ENCODE measurements around the gene SGCA.

SGCA gene

DNA sequence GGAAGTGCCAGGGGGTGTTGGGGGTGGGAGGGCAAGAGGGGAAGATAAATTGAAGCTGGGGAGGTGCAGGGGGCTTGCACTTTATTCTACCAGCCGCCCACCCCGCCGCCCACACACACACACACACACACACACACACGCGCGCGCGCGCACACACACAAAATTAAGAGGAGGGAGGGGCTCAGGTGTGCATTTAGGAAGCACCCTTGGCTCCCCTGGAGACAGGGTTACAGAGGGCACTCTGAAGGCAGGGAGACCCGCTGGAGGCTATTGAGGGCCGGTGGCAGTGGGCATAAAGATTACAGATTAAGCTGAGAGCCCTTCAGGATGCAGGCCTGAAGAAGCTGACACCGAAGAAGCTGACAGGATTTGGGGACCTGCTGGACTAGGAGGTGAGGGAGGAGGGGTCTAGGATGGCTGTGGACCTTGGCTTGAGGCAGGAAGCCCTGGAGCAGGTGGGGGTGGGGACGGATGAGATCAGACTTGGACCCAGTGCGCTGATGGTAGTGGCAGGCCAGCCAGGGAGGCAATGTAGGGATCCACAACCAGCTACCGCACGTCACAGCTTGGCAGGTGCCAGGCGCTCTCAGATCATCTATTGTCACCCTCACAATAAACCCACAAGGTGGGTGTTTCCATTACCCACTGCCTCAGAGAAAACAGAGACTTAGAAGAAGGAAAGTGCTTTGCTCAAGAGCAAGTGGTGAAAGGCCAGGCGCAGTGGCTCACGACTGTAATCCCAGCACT lies 35.1 kb upstream of the SGCA start:
- no peak overlapping the region for H3K4me3 ChIP-seq (ENCODE audit: low read depth, low read length)
- TF ChIP-seq, protein P1, sequence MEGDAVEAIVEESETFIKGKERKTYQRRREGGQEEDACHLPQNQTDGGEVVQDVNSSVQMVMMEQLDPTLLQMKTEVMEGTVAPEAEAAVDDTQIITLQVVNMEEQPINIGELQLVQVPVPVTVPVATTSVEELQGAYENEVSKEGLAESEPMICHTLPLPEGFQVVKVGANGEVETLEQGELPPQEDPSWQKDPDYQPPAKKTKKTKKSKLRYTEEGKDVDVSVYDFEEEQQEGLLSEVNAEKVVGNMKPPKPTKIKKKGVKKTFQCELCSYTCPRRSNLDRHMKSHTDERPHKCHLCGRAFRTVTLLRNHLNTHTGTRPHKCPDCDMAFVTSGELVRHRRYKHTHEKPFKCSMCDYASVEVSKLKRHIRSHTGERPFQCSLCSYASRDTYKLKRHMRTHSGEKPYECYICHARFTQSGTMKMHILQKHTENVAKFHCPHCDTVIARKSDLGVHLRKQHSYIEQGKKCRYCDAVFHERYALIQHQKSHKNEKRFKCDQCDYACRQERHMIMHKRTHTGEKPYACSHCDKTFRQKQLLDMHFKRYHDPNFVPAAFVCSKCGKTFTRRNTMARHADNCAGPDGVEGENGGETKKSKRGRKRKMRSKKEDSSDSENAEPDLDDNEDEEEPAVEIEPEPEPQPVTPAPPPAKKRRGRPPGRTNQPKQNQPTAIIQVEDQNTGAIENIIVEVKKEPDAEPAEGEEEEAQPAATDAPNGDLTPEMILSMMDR (IDR thresholded peaks at IDR 0.05; ENCODE audit: borderline replicate concordance, insufficient read depth, low read depth, low read length) = no peak

- H3K4me3 ChIP-seq (ENCODE audit: low read depth, low read length) = no peak overlapping the region
- TF ChIP-seq, protein P1 (IDR thresholded peaks at IDR 0.05; ENCODE audit: borderline replicate concordance, insufficient read depth, low read depth, low read length) = no peak
These were observed 33.6 kb upstream of the SGCA start for GRCh38 chr17:50132104-50132794.

DNA sequence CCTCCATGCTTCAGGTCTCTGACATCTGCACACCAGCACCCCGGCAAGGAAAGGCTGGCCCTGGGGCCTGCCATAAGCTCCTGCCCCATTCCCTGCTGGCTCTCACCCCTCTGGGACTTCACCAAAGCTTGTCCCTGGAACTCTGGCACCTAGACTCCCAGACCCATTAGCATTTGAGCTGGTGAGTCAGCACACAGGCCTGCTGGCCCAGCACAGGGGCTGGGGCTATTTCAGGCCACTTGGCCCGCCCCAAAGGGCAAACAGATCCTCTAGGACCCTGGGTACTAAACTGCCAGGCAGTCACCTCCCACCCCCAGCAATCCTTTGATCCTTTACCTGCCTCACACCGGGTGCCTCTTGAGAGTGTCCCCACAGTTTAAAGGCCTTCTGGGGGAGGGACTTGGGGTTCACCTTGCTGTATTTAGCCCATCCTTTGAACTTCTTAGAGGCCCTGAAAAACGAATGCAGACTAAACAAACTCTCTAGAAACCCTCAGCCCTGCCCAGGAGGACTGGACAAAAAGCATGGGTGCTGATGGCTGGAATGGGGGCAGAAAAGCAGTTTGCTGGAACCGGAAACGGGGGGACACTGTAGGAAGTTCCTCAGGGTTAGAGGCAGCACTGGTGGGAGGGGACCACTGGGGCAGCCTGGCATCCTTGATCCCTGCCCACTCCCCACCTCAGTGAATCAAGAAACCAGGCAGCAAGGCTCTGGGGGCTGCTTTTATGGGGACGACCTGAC lies 32.6 kb upstream of the SGCA start:
- H3K4me3 ChIP-seq (ENCODE audit: low read depth, low read length) = no peak overlapping the region
- TF ChIP-seq, protein P1 (IDR thresholded peaks at IDR 0.05; ENCODE audit: borderline replicate concordance, insufficient read depth, low read depth, low read length) = no peak

GRCh38 chr17:50133769-50134099 lies 32.1 kb upstream of the SGCA start:
- no peak overlapping the region for H3K4me3 ChIP-seq (ENCODE audit: low read depth, low read length)
- TF ChIP-seq, protein P1 (IDR thresholded peaks at IDR 0.05; ENCODE audit: borderline replicate concordance, insufficient read depth, low read depth, low read length) = no peak

GRCh38 chr17:50134206-50135110 lies 31.3 kb upstream of the SGCA start:
- TF ChIP-seq, protein P1 (IDR thresholded peaks at IDR 0.05; ENCODE audit: borderline replicate concordance, insufficient read depth, low read depth, low read length) = no peak
- H3K4me3 ChIP-seq (ENCODE audit: low read depth, low read length) = no peak overlapping the region

DNA sequence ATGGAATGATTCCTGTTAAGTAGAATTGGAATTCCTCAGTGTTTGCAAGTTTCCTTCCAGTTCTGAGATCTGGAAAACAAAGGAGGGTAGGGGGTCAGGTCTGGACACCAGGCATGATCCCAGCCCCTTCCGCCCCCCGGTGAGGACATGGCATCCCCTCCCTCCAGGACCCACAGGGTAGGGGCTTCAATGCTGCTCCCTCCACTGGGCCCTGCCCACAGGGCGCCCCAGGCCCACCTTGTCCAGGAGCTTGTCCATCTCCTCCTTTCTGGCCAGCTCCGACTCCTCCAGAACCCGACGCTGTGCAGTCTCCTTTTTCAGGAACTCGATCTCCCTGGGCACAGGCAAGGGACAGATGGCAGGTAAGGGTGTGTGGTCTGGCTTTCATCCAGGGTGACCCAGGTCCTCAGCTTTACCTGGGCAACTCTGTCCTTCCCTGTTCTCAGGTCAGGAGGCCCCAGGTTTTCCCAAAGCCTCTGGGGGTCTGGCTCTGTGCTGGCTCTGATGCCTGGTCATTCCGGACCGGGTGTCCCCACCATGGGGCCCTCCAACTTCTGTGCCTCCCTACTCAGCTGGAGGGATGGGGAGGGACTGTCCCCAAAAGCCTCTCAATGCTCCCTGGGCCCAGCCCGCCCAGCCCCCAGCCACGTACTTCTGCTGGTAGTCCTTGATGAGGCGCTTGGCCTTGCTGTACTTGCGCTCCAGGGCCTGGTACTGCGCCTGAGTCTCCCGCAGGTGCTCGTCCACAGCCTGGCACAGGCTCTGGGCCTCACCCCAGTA lies 30.3 kb upstream of the SGCA start:
- TF ChIP-seq, protein P1 (IDR thresholded peaks at IDR 0.05; ENCODE audit: borderline replicate concordance, insufficient read depth, low read depth, low read length) = no peak
- H3K4me3 ChIP-seq (ENCODE audit: low read depth, low read length) = no peak overlapping the region

Measured in GM12875 (cell line).